D721Med (cell line): Measurements from ENCODE around the gene GALNT14.
A peak's percentile ranks its signal among the peaks of the same experiment; 100 is the strongest.

Source experiments
- DNase-seq: peaks from one replicate; pipeline ENCODE4 v3.0.0; 2011; ENCODE audit warnings: low spot score; ENCODE audit not compliant: insufficient read length
- FAIRE-seq: peaks from 2 replicates; lab custom pipeline; 2011; peaks lifted over from hg19 to GRCh38; lab: Jason Lieb, UNC
- CTCF ChIP-seq: IDR thresholded peaks from 2 replicates; pipeline ENCODE4 v1.5.1; 2012; ENCODE audit warnings: mild to moderate bottlenecking, control low read depth; ENCODE audit not compliant: insufficient read depth; ENCODE audit errors: missing control alignments

GALNT14 gene

GRCh38 chr2:30883184-30883583 lies 255.1 kb downstream of the GALNT14 start:
- no peak for DNase-seq
- FAIRE-seq = no peak
- TF ChIP-seq CTCF = no peak

GRCh38 chr2:30880516-30880915 lies 257.7 kb downstream of the GALNT14 start:
- FAIRE-seq (no peak), DNase-seq (no peak)
- no peak for TF ChIP-seq CTCF

GRCh38 chr2:30877833-30878232 lies 260.4 kb downstream of the GALNT14 start:
- TF ChIP-seq CTCF = no peak
- DNase-seq = no peak
- FAIRE-seq = no peak

GRCh38 chr2:30872797-30873196 lies 265.4 kb downstream of the GALNT14 start:
- FAIRE-seq = no peak
- no peak for DNase-seq

GRCh38 chr2:30871980-30872789 lies 266.1 kb downstream of the GALNT14 start:
- FAIRE-seq (peak; percentile 29), DNase-seq (no peak)
- no peak for TF ChIP-seq CTCF

More at GRCh38 chr2:30872797-30873196, 265.4 kb downstream of the GALNT14 start:
- no peak for TF ChIP-seq CTCF

GRCh38 chr2:30871440-30871839 lies 266.8 kb downstream of the GALNT14 start:
- FAIRE-seq (no peak), DNase-seq (no peak)
- no peak for TF ChIP-seq CTCF

GRCh38 chr2:30869988-30870387 lies 268.3 kb downstream of the GALNT14 start:
- no peak for FAIRE-seq

More at GRCh38 chr2:30869988-30870387, 268.3 kb downstream of the GALNT14 start:
- DNase-seq = no peak
- TF ChIP-seq CTCF = no peak
